Measurements from ENCODE around the gene TNFRSF14. TPM values are rescaled to one million over a fixed set of nuclear protein-coding genes. Genes with fewer than 3 reads are reported as not detected.

Gene TNFRSF14
- total and polyA plus RNA-seq, 9 of the 15 experiments (the other 6 are each of a cell fraction or from before 2014, with no cell fraction given): 0.11 to 2.3 (median 0.68) TPM; not detected in 2

- TF ChIP-seq ATF6 (CRISPR knock-in tag; IDR thresholded peaks at IDR 0.05) (no peak), IRF9 (tag; IDR thresholded peaks at IDR 0.05) (no peak), TOE1 (IDR thresholded peaks at IDR 0.05; ENCODE audit: borderline replicate concordance) (no peak), TOE1 (CRISPR knock-in tag; IDR thresholded peaks at IDR 0.05; ENCODE audit: borderline replicate concordance, low read depth) (no peak), POLR2B (IDR thresholded peaks at IDR 0.05; ENCODE audit: low read depth, partially characterized antibody) (no peak), ZBED1 (IDR thresholded peaks at IDR 0.05) (no peak), UBTF (IDR thresholded peaks at IDR 0.05; ENCODE audit: borderline replicate concordance in 1 of 2, low read depth in 2 of 2, low read length in 2 of 2) (0 out of 4 replicates have a peak, but pooled peaks of 1 of the 2 experiments have one; percentile 32), TSC22D4 (tag; IDR thresholded peaks at IDR 0.05) (no peak), CREM (IDR thresholded peaks at IDR 0.05; ENCODE audit: low read depth) (0 out of 2 replicates have a peak, but pooled peaks have one; percentile 4), LEF1 (IDR thresholded peaks at IDR 0.05) (no peak), RBM22 (IDR thresholded peaks at IDR 0.05; ENCODE audit: low read depth, low read length, poor library complexity, severe bottlenecking) (no peak), ZNF57 (CRISPR knock-in tag; IDR thresholded peaks at IDR 0.05) (no peak), ZNF41 (CRISPR knock-in tag; conservative IDR thresholded peaks at IDR 0.05) (no peak)
These were observed 11.9 kb upstream of the TNFRSF14 start (continued) for GRCh38 chr1:2544093-2544874.
